DMS153 (cell line): ENCODE data around the gene SRGN.

Source experiments
- DNase-seq: peaks from one replicate; lab custom pipeline; 2025; lab: John Stamatoyannopoulos, UW

The SRGN gene

GRCh38 chr10:69090685-69091084 lies 2.8 kb downstream of the SRGN start:
- DNase-seq: no peak

GRCh38 chr10:69091143-69091651 lies 3.3 kb downstream of the SRGN start:
- no peak for DNase-seq

- peak; percentile 45 for DNase-seq
Observed at GRCh38 chr10:69092959-69093850, 5.3 kb downstream of the SRGN start.

- DNase-seq: no peak
Observed at GRCh38 chr10:69093933-69094332, 6.0 kb downstream of the SRGN start.

- no peak for DNase-seq
Observed at GRCh38 chr10:69096045-69096444, 8.1 kb downstream of the SRGN start.

GRCh38 chr10:69097729-69098128 lies 9.8 kb downstream of the SRGN start:
- DNase-seq: no peak

- DNase-seq: no peak
Observed at GRCh38 chr10:69100136-69100872, 12.4 kb downstream of the SRGN start.

GRCh38 chr10:69101451-69102095 lies 13.7 kb downstream of the SRGN start:
- DNase-seq: no peak

- no peak for DNase-seq
Observed at GRCh38 chr10:69102440-69102839, 14.5 kb downstream of the SRGN start.

GRCh38 chr10:69103784-69104183 lies 15.9 kb downstream of the SRGN start:
- no peak for DNase-seq

GRCh38 chr10:69104994-69105790 lies 17.3 kb downstream of the SRGN start:
- DNase-seq: no peak

GRCh38 chr10:69107176-69107490 lies 19.2 kb downstream of the SRGN start:
- no peak for DNase-seq

- no peak for DNase-seq
Observed at GRCh38 chr10:69107699-69108098, 19.8 kb downstream of the SRGN start.

GRCh38 chr10:69119896-69120295 lies 32.0 kb downstream of the SRGN start:
- DNase-seq: no peak

GRCh38 chr10:69123306-69123746 lies 35.4 kb downstream of the SRGN start:
- no peak for DNase-seq

- peak; percentile 97 for DNase-seq
Observed at GRCh38 chr10:69123747-69124562, 36.1 kb downstream of the SRGN start, which contains the start of gene VPS26A. VPS26A (plus strand) TSS chr10:69124178; CDS start chr10:69124278, 100 bp downstream.

- no peak for DNase-seq
Observed at GRCh38 chr10:69124563-69125268, 36.8 kb downstream of the SRGN start.

GRCh38 chr10:69125554-69125953 lies 37.7 kb downstream of the SRGN start:
- no peak for DNase-seq

- DNase-seq: no peak
Observed at GRCh38 chr10:69130251-69130650, 42.3 kb downstream of the SRGN start.

- no peak for DNase-seq
Observed at GRCh38 chr10:69139961-69140360, 52.1 kb downstream of the SRGN start.
